Lower leg skin (tissue), 4 donors: Measurements from ENCODE around the gene CST3. TPM values are rescaled to one million over a fixed set of nuclear protein-coding genes. Genes with fewer than 3 reads are reported as not detected.

Experiments used
- DNase-seq, 2 donors: peaks; one replicate each; pipeline ENCODE4 v3.0.0-alpha.2; 2019; ENCODE audit warnings: low spot score in 2 of 2
- H3K4me3 ChIP-seq: fragments of 200-600 bp; sonication (generic); 2 replicates; pipeline ENCODE4 v1.5.1; 2017; ENCODE audit warnings: mild to moderate bottlenecking, low read depth; ENCODE audit not compliant: poor library complexity, severe bottlenecking
- POLR2A ChIP-seq, 2 donors: fragments of 450-650 bp; IDR thresholded peaks; one replicate each; pipeline ENCODE4 v1.6.1; 2016 to 2017; ENCODE audit warnings: antibody characterized with exemption in 2 of 2, mild to moderate bottlenecking in 1 of 2, moderate library complexity in 1 of 2
- WGBS, 2 donors: methylation state at CpG; one replicate each; pipeline ENCODE4 v1.1.5; 2018; 5-methylcytosine and 5-hydroxymethylcytosine counted together
- intact Hi-C: fragments of 100-400 bp; cut with DNase I; formaldehyde crosslinking; loops from one replicate; pipeline ENCODE4 v1.15.0; 2023; ENCODE audit warnings: low total_unique reads
- total RNA-seq, 4 donors: library from RNA; depleted of rRNA; stranded (reverse); fragments of >200 nt; gene quantifications; one replicate each; pipeline ENCODE4 v1.1.0, GENCODE V29; 2016
- TF ChIP-seq, protein P1 (sequence below), 3 donors: fragments of 450-650 bp; IDR thresholded peaks; one replicate each; pipeline ENCODE4 v1.5.1; 2016; ENCODE audit warnings: antibody characterized with exemption in 3 of 3, mild to moderate bottlenecking in 3 of 3, moderate library complexity in 2 of 3

The CST3 gene
- total RNA-seq, 4 donors from 2014 or later, result 348 to 760 (median 498) TPM

DNA sequence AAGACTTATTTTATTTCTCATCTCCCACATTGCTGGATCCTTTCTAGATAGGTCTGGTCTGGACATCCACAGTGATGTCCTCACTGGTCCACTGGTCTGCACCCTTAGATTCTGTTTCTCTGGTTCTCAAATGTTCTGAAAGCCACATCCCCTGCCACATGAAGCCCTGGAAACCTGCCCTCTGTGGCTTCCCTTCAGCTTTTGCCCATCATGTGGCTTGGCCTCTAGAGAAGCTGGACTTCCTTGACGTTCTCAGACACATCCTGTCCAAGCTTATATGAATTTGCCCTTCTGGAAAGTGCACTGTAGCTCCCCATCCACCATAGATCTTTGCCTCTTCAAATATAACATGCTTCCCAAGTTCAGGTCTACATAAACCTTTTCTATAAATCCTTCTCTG, 32.6 kb upstream of the CST3 start:
- TF ChIP-seq, protein P1, sequence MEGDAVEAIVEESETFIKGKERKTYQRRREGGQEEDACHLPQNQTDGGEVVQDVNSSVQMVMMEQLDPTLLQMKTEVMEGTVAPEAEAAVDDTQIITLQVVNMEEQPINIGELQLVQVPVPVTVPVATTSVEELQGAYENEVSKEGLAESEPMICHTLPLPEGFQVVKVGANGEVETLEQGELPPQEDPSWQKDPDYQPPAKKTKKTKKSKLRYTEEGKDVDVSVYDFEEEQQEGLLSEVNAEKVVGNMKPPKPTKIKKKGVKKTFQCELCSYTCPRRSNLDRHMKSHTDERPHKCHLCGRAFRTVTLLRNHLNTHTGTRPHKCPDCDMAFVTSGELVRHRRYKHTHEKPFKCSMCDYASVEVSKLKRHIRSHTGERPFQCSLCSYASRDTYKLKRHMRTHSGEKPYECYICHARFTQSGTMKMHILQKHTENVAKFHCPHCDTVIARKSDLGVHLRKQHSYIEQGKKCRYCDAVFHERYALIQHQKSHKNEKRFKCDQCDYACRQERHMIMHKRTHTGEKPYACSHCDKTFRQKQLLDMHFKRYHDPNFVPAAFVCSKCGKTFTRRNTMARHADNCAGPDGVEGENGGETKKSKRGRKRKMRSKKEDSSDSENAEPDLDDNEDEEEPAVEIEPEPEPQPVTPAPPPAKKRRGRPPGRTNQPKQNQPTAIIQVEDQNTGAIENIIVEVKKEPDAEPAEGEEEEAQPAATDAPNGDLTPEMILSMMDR (IDR thresholded peaks at IDR 0.05), result no peak
- no peak for TF ChIP-seq POLR2A (IDR thresholded peaks at IDR 0.05)
- no peak overlapping the region for H3K4me3 ChIP-seq
- peak; percentile 5 to 62 for DNase-seq
- 19 to 41% methylated on average over 1 of the region's 1 CpG for WGBS, 2 donors
- intact Hi-C loops, result no loop called here

DNA sequence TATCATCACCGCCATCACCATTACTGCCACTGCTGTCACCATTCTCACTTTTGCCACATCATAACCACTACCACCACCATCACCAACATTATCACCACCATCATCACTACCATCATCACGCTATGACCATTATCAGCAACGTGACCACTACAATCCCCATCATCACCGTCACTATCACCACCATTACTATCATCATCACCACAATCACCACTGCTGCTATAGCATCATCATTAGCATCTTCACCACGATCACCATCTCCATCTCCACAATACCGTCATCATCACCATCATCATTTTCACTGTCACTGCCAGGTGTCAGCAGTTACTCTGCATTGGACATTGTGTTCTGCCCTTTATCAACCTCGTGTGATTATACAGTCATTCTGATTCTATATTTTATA, 32.1 kb upstream of the CST3 start:
- DNase-seq, result no peak
- 86 to 91% methylated on average over 7 of the region's 7 CpGs for WGBS, 2 donors
- no peak for TF ChIP-seq POLR2A (IDR thresholded peaks at IDR 0.05)
- TF ChIP-seq, protein P1 (IDR thresholded peaks at IDR 0.05), result no peak
- intact Hi-C loops, result no loop called here
- H3K4me3 ChIP-seq, result no peak overlapping the region

DNA sequence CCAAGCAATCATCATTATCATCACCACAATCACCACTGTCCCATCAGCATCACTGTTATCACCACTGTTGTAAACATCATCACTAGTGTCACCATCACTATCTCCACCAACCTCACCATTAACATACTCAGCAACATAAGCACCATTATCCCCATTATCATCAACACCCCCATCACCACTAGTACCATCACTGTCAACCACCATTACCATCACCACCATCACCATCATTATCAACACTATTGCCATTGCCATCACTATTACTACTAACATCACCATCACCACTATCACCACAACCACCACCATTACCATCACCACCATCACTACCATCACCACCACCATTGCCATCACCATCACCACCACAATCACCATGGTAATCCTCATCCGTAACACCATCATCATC, 31.6 kb upstream of the CST3 start:
- WGBS, 2 donors, result 51 to 93% methylated on average over 1 of the region's 1 CpG
- DNase-seq, result no peak
- no peak overlapping the region for H3K4me3 ChIP-seq
- intact Hi-C loops, result no loop called here
- no peak for TF ChIP-seq POLR2A (IDR thresholded peaks at IDR 0.05)
- TF ChIP-seq, protein P1 (IDR thresholded peaks at IDR 0.05), result no peak

DNA sequence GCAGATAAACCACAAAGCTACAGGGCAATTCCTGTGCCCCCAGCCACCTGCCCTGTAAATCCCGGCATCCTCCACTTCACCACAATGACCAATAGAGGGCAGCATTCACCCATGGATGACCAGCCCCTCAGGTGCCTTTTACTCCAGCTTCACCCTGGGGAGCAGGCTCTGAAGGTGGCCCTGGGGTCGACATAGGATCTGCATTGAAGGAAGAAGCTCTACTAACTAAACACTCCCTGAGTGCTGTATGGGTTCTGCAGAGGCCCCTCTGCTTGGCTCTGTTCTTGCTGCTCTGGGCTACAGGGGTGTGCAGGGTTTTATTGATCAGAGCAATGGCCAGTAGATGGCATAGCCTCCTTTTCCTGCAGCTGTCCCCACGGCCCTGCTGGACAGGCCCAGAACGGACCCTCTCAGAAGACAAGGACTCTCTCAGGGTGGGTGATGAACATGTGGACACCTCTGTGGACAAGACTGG, 30.8 kb upstream of the CST3 start:
- 5 to 7% methylated on average over 4 of the region's 4 CpGs for WGBS, 2 donors
- no peak overlapping the region for H3K4me3 ChIP-seq
- DNase-seq, result peak; percentile 39 to 87
- intact Hi-C loops, result no loop called here
- TF ChIP-seq POLR2A (IDR thresholded peaks at IDR 0.05), result no peak
- TF ChIP-seq, protein P1 (IDR thresholded peaks at IDR 0.05), result peak in 1 of 3 donors; percentile 36

GRCh38 chr20:23667666-23668065, 29.9 kb upstream of the CST3 start:
- 83 to 87% methylated on average over 7 of the region's 7 CpGs for WGBS, 2 donors
- intact Hi-C loops, result no loop called here
- no peak for TF ChIP-seq POLR2A (IDR thresholded peaks at IDR 0.05)
- TF ChIP-seq, protein P1 (IDR thresholded peaks at IDR 0.05), result no peak
- peak; percentile 9 to 80 for DNase-seq
- no peak overlapping the region for H3K4me3 ChIP-seq

DNA sequence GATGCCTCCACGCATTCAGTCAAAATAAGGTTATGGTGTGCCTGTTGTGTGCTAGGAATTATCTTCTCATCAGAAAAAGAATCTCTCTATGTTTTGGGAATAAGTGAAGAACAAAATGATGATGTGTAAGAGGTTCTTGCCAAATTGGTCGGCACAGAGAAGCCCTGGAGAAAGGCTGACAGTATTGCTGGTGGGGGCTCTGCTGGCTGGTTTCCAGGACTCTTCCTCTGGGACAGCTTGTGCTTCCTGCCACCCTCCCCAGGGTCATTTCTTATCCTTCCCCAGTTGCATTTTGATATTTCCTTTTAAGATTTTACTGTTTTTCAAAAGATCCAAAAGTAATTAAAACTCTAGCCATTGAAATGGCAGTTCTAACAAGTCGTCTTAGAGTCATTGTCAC, 28.9 kb upstream of the CST3 start:
- intact Hi-C loops, result no loop called here
- TF ChIP-seq POLR2A (IDR thresholded peaks at IDR 0.05), result no peak
- TF ChIP-seq, protein P1 (IDR thresholded peaks at IDR 0.05), result no peak
- 48 to 53% methylated on average over 3 of the region's 3 CpGs for WGBS, 2 donors

More for the DNA sequence above, 28.9 kb upstream of the CST3 start:
- H3K4me3 ChIP-seq, result no peak overlapping the region
- DNase-seq, result peak in 1 of 2 donors; percentile 17
